BE2C (cell line): ENCODE results near the gene RXRB.

Experiments
- DNase-seq: peaks from one replicate; pipeline ENCODE4 v3.0.0-alpha.2; 2020
- H3K27me3 ChIP-seq: fragments of 250-450 bp; sonication (Bioruptor Pico); 2 replicates; pipeline ENCODE4 v1.5.1; 2020; ENCODE audit warnings: mild to moderate bottlenecking
- H3K36me3 ChIP-seq: fragments of 250-450 bp; sonication (Bioruptor Pico); 2 replicates; pipeline ENCODE4 v1.5.1; 2020; ENCODE audit warnings: mild to moderate bottlenecking
- H3K4me1 ChIP-seq: fragments of 250-450 bp; sonication (Bioruptor Pico); 2 replicates; pipeline ENCODE4 v1.5.1; 2020
- H3K4me3 ChIP-seq: 2 replicates; pipeline ENCODE4 v1.5.1; 2011; ENCODE audit warnings: low read depth, low read length
- H3K9me3 ChIP-seq: fragments of 250-450 bp; sonication (Bioruptor Pico); 2 replicates; pipeline ENCODE4 v1.5.1; 2020
- CTCF ChIP-seq: IDR thresholded peaks from 2 replicates; pipeline ENCODE4 v1.5.1; 2012; ENCODE audit warnings: mild to moderate bottlenecking, low read depth, low read length

RXRB gene

DNA sequence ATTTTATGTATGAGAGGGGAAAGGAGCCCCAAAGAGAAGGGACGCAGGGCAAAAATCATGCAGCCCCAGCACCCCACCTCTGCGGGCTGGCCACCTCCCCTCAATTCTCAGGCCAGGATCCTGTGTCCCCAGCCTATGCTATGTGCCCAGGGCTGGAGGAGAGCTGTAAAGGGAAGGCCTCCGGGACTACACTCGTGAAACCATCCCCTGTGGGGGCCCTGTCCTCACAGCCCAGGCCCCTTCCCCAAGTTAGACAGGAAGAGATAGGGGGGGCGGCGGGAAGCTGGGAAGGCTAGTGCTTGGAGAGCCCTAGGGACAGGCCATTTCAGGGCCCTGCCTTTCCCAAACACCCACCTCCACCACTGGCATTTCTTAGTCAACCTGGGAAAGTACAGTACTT is 6.8 kb downstream of the RXRB start:
- Histone ChIP-seq H3K36me3 (peaks cover 21% of the 10 kb centered on the region), H3K4me1 (peaks cover 6% of the 10 kb centered on the region), H3K9me3 (no peaks in the 10 kb centered on the region), H3K4me3 (no peak overlapping the region), H3K27me3 (peaks cover 11% of the 10 kb centered on the region)
- no peak for TF ChIP-seq CTCF
- no peak for DNase-seq

DNA sequence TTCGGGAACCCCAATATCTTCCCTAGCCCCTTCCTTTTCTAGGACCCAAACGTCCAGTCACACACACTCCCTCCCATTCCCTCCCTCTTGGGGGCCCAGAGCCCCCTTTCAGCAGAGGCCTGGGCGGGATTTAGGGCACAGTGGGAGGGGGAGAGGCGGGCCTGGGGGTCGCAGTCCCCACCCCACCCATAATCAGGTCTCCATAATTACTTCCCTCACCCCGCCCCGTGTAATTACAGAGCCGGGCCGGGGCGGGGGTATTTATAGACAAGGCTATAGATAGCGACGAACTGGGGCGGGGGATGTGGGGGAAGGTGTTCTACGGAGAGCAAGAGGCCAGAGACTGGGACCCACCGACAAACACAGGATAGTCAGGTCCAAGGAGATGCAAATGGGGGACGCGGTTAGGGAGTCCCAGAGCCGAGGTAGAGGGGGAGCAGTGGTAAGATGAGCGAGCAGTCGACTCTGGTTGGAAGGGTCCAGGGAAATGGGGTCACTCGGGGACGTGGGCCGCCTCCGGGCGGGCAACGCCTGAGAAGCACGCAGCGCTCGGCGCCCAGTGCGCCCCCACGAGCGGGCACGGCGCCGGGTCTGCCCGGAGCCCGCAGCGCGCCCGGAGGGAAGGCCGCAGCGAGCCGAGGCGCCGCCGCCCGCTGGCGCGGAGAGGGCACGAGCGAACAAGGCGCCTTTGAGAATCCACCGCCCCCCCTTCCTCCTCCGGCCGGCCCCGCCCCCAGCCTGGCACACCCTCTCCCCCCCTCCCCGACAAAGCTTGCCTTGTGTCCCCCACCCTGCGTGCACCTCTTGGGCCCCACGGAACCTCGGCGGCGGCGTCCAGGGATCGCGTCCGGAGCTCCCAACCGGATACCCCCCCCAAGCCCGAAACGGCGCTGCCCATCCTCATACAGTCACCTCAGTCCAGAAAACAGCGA is 7.5 kb downstream of the RXRB start:
- H3K4me1 ChIP-seq: peaks cover 6% of the 10 kb centered on the region
- H3K9me3 ChIP-seq: no peaks in the 10 kb centered on the region
- H3K36me3 ChIP-seq: peaks cover 21% of the 10 kb centered on the region
- no peak for DNase-seq
- H3K4me3 ChIP-seq: peak overlapping the region; percentile 32
- peaks cover 11% of the 10 kb centered on the region for H3K27me3 ChIP-seq
- no peak for TF ChIP-seq CTCF

GRCh38 chr6:33192105-33192646 is 8.3 kb downstream of the RXRB start, which contains the start of gene COL11A2:
Gene COL11A2, minus strand, starts transcription at chr6:33192467. Its CDS starts 227 bp downstream, at chr6:33192240.
- Histone ChIP-seq H3K4me3 (peak within 1 kb of the TSS; percentile 32), H3K27me3 (peaks cover 11% of the 10 kb centered on the region), H3K9me3 (no peaks in the 10 kb centered on the region), H3K36me3 (peaks cover 19% of the 10 kb centered on the region), H3K4me1 (peaks cover 6% of the 10 kb centered on the region)
- no peak for TF ChIP-seq CTCF
- peak; percentile 29 for DNase-seq

DNA sequence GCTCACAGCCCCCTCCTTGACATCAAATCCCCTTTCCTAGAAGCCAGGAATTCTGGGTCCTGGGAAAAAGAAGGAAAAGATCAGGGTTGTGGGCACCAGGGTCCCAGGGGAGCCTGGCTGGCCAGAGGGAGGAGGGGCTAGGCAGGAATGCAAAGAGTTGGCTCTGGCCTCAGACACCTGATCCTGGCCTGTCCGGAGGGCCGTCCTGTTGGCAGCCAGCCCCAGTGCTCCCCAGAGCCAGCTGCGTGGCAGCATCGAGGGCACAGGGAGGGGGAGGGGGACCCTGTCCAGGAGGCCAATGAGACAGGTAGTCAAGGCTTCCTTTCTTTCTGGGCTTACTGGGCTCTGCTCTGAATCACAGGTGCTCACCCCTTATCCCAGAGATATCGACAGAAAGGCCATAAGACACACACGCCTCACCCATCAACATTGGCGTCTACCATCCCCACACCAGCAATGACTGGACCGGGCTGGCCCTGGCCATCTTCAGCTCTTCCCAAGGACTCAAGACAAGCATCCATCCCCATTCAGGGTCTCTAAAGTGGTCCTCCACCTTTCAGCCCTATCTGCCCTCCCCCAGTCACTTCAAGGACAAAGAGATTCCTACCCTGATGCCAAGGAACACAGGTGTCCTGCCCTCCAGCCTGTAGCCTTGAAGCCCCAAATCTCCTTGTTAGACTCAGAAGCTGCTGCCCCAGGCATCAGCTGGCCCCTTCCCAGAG is 8.9 kb downstream of the RXRB start:
- Histone ChIP-seq H3K27me3 (peaks cover 11% of the 10 kb centered on the region), H3K9me3 (no peaks in the 10 kb centered on the region), H3K4me3 (no peak overlapping the region), H3K4me1 (peaks cover 6% of the 10 kb centered on the region), H3K36me3 (peaks cover 14% of the 10 kb centered on the region)
- no peak for TF ChIP-seq CTCF
- DNase-seq: no peak

GRCh38 chr6:33190504-33191107 is 9.9 kb downstream of the RXRB start:
- H3K4me3 ChIP-seq: no peak overlapping the region

More at GRCh38 chr6:33190504-33191107, 9.9 kb downstream of the RXRB start:
- peaks cover 10% of the 10 kb centered on the region for H3K36me3 ChIP-seq
- no peak for TF ChIP-seq CTCF
- peaks cover 11% of the 10 kb centered on the region for H3K27me3 ChIP-seq
- no peaks in the 10 kb centered on the region for H3K9me3 ChIP-seq
- no peak for DNase-seq
- peaks cover 6% of the 10 kb centered on the region for H3K4me1 ChIP-seq
